SH-SY5Y (cell line): ENCODE measurements around the gene ITPK1.

ENCODE experiments used
- GATA2 ChIP-seq: IDR thresholded peaks from 2 replicates; pipeline ENCODE4 v1.6.1; 2011; ENCODE audit warnings: mild to moderate bottlenecking, low read depth, low read length
- GATA3 ChIP-seq: IDR thresholded peaks from 2 replicates; pipeline ENCODE4 v1.6.1; 2011; ENCODE audit warnings: low read depth, mild to moderate bottlenecking, low read length, moderate library complexity

- TF ChIP-seq GATA2 (no peak), GATA3 (no peak)
These were observed 34.8 kb upstream of the ITPK1 start for GRCh38 chr14:93150227-93151208.
